Skin epidermis (tissue), 12 donors: ENCODE measurements around the gene MAP2K7.

Source experiments
- H3K27ac ChIP-seq, 21 experiments: fragments of 200-600 bp; sonication (generic) in 11 of 21; one replicate each; pipeline ENCODE4 v1.5.0; 2020; ENCODE audit warnings: mild to moderate bottlenecking in 3 of 21, inconsistent platforms in 2 of 21, moderate library complexity in 2 of 21
- H3K4me3 ChIP-seq, 7 experiments: fragments of 200-600 bp; sonication (generic) in 2 of 7; one replicate each; pipeline ENCODE4 v1.5.0; 2020; ENCODE audit warnings: inconsistent platforms in 2 of 7, mild to moderate bottlenecking in 2 of 7, moderate library complexity in 1 of 7

The MAP2K7 gene

GRCh38 chr19:7865262-7865911 is 38.3 kb upstream of the MAP2K7 start:
- Histone ChIP-seq H3K4me3 (no peak overlapping the region), H3K27ac (no peak overlapping the region)

GRCh38 chr19:7866399-7867091 is 37.1 kb upstream of the MAP2K7 start:
- peak overlapping the region in 1 of 21 experiments; percentile 24 for H3K27ac ChIP-seq

GRCh38 chr19:7867092-7867844 is 36.4 kb upstream of the MAP2K7 start:
- H3K4me3 ChIP-seq = no peak overlapping the region
- H3K27ac ChIP-seq = no peak overlapping the region

More at GRCh38 chr19:7866399-7867091, 37.1 kb upstream of the MAP2K7 start:
- H3K4me3 ChIP-seq = no peak overlapping the region

DNA sequence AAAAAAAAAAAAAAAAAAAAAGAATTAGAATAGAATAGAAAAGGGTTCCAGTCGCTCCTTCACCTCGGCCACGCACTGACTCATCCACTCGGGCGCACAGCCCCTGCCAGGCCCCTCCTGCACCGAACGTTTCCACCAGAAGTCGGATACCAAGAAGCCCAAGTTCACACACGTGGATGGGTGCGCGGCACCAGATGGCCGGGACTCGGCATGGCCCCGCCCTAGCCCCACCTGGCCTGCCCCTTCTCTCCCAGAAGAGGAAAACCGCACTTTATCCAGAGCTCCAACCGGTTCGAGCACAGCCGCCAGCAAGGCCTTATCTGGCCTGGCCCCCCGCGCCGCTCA is 35.4 kb upstream of the MAP2K7 start:
- Histone ChIP-seq H3K4me3 (peak overlapping the region in 5 of 7 experiments; percentile 28 to 51 (median 47)), H3K27ac (peak overlapping the region in 4 of 21 experiments; percentile 3 to 66 (median 22))

GRCh38 chr19:7868671-7869452 is 34.8 kb upstream of the MAP2K7 start:
- Histone ChIP-seq H3K4me3 (peak overlapping the region; percentile 20 to 51 (median 40)), H3K27ac (peak overlapping the region in 18 of 21 experiments; percentile 0 to 84 (median 34))

GRCh38 chr19:7869453-7869909 is 34.2 kb upstream of the MAP2K7 start:
- Histone ChIP-seq H3K4me3 (peak overlapping the region; percentile 20 to 51 (median 40)), H3K27ac (peak overlapping the region in 16 of 21 experiments; percentile 0 to 84 (median 38))

DNA sequence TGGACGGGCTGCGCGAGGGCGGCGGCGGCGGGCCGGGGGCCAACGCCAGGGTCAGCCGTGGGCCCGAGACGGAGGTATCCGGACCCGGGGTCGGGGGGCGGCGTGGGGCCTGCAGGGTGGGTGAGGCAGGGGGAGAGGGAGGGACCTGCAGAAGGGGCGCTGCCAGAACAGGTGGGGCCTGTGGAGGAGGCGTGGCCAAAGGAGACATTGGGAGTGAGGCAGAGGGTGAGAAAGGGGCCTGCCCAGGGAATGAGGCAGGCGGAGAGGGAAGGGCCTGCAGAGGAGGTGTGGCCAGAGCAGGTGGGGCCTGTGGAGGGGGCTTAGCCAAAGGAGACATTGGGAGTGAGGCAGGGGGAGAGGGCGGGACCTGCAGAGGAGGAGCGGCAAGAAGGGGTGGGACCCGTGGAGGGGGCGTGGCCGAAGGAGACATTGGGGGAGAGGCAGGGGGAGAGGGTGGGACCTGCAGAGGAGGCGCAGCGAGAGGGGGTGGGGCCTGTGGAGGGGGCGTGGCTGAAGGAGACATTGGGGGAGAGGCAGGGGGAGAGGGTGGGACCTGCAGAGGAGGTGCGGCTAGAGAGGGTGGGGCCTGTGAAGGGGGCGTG is 33.7 kb upstream of the MAP2K7 start:
- peak overlapping the region; percentile 20 to 51 (median 40) for H3K4me3 ChIP-seq
- peak overlapping the region in 15 of 21 experiments; percentile 0 to 84 (median 34) for H3K27ac ChIP-seq

DNA sequence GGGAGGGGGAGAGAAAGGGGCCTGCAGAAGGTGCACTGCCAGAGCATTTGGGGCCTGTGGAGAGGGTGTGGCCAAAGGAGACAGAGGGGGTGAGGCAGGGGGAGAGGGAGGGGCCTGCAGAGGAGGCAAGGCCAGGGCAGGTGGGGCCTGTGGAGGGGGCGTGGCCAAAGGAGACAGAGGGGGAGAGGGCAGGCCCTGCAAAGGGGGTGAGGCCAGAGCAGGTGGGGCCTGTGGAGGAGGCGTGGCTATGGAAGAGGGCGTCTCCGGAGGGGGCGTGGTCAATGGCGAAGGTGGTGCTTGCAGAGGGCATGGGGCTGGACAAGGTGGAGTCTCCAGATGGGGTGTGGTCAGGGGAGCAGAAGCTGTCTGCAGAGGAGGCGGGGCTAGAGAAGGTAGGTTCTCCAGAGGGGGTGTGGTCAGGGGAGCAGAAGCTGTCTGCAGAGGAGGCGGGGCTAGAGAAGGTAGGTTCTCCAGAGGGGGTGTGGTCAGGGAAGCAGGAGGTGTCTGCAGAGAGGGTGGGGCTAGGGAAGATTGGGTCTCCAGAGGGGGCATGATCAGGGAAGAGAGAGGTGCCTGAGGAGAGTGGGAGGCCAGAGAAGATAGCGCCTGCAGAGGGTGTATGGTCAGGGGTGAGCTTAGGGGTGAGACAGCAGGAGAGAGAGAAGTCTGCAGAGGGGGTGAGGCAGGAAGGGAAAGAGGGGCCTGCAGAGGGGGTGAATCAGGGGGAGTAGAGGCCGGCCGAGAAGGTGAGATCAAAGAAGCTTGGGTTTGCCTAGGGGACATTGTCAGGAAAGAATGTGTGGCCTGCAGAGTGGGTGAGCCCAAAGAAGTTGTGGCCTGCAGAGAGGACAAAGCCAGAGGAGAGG is 32.9 kb upstream of the MAP2K7 start:
- H3K27ac ChIP-seq = no peak overlapping the region
- no peak overlapping the region for H3K4me3 ChIP-seq

DNA sequence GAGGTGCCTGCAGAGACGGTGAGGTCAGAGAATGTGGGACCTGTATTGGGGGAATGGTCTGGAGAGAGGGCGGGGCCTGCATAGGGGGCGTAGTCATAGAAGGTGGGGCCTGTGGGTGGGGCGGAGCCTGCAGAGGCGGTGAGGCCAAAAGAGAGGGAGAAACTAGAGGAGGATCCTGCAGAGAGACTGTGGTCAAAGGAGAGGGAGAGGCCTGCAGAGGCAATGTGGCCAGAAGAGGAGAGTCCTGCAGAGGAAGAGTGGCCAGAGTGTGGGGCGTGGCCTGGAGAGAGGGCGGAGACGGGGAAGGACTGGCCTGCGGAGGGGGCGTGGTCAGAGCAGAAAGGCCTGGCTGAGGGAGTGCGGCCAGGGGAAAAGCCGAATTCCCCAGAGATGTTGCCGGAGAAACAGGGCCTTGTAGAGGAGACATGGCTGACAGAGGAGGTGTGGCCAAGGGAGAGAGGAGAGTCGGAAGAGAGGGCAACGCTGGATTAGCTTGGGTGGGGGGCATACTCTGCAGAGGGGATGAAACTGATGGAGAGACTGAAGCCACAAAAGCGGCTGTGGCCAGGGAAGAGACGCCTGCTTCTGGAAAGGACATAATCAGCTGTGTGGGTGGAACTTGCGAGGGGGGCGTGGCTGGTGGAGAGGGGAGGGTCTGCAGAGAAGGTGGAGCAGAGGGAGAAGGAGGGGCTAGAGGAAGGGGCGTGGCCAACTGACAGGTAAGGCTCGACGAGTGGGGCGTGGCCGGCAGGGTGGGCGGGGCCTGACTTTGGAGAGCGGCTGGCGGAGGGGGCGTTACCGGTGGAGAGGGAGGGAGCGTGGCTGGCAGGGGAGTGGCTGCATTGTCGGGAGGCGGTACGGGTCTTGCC is 32.0 kb upstream of the MAP2K7 start:
- Histone ChIP-seq H3K27ac (peak overlapping the region in 5 of 21 experiments; percentile 2 to 39 (median 32)), H3K4me3 (peak overlapping the region in 1 of 7 experiments; percentile 24)

- Histone ChIP-seq H3K4me3 (no peak overlapping the region), H3K27ac (no peak overlapping the region)
These were observed 31.1 kb upstream of the MAP2K7 start for GRCh38 chr19:7872306-7873204.

GRCh38 chr19:7873304-7874075 is 30.2 kb upstream of the MAP2K7 start:
- peak overlapping the region in 3 of 7 experiments; percentile 0 to 37 (median 18) for H3K4me3 ChIP-seq
- H3K27ac ChIP-seq = no peak overlapping the region

- peak within 1 kb of the TSS in 4 of 7 experiments; percentile 0 to 37 (median 20) for H3K4me3 ChIP-seq
- no peak within 1 kb of the TSS for H3K27ac ChIP-seq
These were observed 29.4 kb upstream of the MAP2K7 start, which contains the start of gene PRR36 for GRCh38 chr19:7874076-7874896. Gene PRR36 (minus strand): TSS chr19:7874390. CDS start chr19:7873689, 701 bp downstream.

- Histone ChIP-seq H3K4me3 (peak overlapping the region in 1 of 7 experiments; percentile 37), H3K27ac (no peak overlapping the region)
These were observed 28.8 kb upstream of the MAP2K7 start for GRCh38 chr19:7874897-7875273.

DNA sequence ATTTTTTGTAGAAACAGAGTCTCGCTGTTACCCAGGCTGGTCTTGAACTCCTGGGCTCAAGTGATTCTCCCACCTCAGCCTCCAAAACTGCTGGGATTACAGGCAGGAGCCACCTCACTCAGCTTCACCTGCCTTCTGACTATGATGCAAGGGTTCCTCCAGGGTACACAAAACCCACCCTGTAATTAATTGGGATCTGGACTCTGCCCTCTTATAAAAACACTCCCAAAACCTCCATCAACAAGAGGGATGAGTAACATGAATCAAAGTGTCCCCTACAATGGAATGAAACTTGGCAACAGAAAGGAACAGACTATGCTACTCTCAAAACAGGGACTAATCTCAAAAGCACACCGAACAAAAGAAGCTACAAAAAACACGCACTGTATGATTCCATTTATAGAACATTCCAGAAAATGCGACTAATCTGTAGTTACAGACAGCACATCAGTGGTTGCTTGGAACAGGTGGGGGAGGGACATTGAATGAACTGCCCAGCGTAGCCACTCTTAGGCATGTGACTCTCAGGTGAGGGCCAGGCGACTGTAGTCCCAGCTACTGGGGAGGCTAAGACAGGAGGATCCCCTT is 26.3 kb upstream of the MAP2K7 start:
- no peak overlapping the region for H3K4me3 ChIP-seq
- H3K27ac ChIP-seq = no peak overlapping the region
